Measurements from ENCODE around the gene SEMA7A. TPM values are rescaled to one million over a fixed set of nuclear protein-coding genes. Genes with fewer than 3 reads are reported as not detected.

The SEMA7A gene
- total RNA-seq, 1 experiment from 2014 or later = 212 TPM

DNA sequence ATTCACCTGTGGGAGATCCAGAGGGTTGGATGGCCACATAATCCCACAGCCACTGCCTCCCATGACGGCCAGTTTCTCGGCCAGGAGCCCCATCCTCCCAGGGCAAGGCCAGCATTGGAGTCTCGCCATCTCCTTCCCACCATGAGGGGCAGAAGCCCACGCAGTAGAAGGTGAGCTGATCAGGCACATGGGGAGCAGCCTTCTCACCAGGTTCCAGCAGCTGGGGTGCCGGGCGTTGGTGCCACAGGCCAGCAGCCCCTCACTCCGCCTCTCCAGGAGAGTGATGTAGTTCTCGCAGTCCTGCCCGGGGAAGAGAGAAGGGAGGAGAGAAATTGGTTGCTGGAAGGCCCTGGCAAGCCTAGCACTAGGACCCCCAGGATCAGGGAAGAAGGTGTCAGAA is 16.1 kb downstream of the SEMA7A start:
- no peak for DNase-seq (ENCODE audit: low read depth)

DNA sequence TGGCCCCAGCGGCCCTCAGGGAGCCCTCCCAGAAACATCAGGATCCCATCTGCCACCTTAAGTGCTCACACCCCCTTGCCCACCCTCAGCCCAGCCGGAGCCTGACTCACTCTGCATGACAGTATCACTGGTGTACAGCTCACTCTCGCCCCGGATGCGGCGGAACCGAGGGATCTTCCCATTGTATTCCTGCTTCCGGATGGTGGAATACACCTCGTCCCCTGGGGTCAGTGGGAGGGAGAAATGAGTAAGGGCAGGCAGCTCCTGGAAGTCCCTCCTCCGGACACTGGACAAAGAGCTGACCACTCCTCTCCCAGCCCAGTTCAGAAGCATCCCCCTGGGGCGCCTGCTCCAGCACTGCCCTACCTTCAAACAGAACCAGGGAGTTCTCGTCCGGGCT is 16.5 kb downstream of the SEMA7A start:
- DNase-seq (ENCODE audit: low read depth) = peak; percentile 87

DNA sequence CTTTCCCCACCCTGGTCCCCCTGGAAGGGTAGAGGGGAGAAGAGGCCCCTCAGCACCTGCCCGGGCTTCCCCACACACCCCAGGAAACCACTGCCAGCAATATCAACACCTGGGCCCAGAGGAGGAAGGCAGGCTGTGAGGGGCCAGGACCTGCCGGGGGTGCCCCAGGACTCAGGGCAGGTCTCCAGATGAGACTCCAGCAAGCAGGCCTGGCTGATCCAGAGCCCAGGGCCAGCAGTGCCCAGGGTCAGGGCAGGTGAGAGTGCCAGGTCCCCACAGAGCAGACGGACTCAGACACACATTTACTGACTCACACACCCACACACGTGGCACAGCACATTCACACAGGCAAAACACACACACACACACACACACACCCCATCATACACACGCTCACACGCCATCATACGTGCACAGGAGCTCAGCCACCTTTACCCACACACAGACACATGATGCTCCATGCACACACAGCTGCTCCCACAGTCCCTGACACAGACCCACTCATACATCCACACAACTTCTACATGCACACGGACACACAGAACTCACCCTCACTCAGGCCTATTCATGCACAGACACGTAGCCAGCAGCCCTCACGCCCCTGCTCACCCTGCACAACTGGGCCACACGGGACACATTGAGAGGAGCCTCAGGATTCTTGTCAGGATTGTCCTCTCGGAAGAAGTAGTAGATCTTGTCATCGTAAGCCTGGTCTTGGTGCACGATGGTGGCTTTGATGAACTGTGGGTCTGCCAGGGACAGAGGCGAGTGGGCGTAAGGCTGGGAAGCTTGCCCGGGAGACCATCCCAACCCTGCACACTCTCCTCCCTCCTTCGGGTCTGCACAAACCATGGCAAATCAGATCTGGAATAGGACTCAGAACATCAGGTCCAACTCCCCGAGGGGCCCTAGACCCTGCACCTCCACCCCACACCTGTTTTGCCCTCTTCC is 17.5 kb downstream of the SEMA7A start:
- DNase-seq (ENCODE audit: low read depth) = no peak

DNA sequence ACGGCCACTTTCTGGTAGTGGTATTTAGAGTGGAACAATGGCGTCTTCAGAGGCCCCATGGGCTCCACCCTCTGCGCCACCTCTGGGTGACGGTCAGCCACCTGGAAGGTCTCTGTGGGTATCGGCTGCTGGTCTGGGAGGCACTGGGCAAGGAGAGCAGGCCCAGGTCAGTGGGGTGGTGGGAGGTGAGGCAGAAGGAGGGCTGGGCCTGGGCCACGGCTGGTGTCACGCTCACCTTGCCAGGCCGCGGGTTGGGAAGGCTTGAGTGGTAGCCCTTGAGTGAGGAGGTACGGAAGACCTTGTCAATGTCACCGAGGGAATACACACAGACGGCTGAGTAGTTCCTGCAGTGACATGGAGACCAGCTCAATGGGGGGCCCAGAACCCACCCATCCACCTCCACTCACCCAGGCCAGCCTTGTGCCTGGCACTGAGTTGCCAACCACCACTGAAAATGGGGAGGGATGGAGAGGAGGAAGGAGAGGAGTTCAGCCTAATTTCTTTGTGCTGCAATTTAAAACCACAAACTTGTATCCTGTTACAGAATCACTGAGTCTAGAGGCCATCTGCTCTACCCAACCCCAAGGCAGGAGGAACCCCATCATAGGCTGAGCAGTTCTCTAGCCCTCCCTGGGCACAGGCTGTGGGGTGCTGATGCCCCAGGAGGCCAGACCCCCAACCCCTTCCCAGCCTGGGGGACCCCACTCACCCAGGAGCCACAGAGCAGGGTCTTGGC is 19.0 kb downstream of the SEMA7A start:
- DNase-seq (ENCODE audit: low read depth) = no peak

DNA sequence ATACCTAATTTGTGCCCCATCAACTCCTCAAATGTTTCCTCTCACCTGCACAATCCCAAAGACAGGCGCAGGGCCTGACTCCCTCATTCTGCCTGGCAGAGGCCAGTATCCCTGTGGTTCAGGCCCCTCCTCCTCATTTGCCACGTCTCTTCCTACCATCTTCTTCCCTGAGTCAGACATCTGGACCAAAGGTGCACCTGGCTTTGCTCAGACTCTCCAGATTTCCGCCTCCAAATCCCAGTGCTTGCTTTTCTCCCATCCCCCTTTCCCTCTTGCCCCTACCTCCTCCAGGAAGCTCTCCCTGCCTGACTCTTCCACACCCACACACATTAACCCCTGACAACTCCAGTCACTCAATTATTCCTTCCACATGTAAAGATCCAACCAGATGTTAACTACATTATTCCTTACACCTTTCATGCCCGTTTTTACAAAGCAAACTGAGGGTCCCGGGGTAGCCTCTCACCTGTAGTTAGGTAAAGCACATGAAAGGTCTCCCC is 19.6 kb downstream of the SEMA7A start:
- no peak for DNase-seq (ENCODE audit: low read depth)

DNA sequence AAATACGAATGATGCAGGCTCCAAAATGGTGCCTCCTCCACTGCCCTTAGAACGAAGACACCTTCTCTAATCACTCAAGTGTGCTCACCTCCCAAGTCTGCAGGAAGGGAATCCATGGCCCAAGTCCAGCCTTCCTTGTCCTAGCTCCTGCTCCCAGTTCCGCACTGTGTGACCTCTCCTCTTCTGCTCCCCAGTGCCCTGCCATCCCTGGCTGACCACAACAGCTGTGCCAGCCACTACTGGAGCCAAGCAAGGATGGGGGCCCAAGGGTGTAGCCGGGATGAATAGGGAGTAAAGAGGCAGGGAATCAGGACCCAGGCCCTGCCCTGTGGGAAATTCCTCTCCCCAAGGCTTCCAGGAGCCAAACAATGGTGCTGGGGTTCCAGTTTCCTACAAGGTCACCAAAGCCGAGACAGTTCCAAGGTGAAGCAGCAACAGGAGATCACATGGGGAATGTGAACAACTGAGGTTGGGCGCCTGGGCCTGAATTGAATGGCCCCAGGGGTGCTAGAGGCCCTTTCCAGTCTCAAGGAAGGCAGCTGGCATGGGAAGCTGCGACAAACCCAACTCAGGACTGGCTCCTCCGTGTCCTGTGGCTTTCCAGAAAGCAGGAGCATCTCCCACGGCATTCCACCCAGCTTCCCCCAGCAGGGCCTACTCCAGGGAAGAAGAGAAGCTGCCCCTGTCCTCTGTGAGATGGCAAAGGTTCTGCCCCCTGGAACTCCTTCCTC is 20.2 kb downstream of the SEMA7A start:
- DNase-seq (ENCODE audit: low read depth) = no peak

DNA sequence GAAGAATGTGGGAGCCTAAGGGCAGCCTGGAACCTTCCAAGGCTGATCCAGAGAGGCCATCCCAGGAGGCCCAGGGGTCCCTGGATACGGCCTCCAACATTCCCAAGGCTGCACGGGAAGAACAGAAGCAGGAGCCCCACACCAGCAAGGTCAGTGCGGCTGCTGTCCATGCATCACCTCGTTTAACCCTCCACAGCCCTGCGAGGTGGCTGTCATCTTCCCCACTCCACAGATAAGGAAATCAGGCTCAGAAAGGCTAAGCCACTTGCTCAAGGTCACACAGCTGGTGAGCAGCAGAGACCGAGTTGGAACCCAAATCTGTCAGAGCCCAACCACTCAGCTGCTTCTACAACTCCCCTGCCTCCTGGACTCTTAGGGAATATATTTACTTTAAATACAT is 21.6 kb downstream of the SEMA7A start:
- DNase-seq (ENCODE audit: low read depth) = no peak

DNA sequence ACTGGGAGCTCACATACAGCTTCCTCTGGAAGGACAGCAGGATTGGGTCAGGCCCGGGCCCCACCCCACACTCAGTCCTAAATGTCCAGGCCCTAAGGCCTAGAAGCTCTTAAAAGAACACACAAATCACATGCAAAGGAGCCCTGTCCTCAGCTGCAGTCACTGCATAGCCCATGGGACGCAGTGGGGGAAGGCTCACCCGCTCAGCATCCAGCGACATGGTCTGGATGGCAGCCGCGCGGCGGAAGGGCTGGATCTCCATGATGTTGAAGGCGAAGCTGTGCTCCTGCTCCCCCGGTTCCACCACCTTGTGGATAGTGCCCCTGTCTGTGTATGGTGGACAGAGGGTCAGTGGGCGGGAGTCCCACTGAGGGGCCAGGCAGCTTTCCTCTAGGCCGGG is 22.1 kb downstream of the SEMA7A start:
- no peak for DNase-seq (ENCODE audit: low read depth)

DNA sequence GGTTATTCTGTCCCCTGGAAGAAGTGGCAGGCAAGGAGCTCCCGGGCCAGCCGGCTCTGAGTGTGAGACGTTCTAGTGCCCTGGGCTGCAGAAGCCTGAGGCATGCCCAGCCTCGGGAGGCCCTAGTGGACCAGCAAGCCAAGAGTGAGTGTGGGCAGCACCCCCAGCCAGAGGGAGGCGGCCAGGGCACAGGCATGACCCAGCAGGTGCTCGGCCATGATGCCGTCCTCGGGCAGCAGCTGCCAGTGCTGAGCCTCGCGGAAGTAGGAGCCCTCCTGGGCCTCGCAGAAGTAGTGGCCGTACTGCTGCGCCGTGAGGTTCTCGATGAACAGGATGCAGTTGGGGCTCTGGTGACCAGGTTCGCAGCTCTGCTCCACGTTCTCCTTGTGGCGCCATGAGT is 23.3 kb downstream of the SEMA7A start:
- no peak for DNase-seq (ENCODE audit: low read depth)

DNA sequence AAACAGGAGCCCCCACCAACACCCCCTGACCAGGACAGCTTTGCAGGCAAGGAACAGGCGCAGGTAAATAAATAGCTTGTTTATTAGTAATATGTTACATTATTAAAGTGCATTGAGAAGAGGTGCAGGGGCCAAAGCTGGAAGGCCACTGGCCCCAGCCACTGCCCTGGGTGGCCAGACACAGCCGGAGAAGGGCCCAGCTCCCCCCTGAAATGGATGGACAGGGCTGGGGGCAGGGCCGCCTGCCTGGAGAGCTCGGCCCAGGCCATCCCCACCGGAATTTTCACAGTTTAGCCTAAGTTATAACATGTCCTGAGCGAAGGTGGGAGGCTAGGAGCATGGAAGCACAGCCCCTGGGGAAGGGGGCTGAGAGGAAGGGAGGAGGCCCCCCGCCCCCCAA is 24.5 kb downstream of the SEMA7A start:
- no peak for DNase-seq (ENCODE audit: low read depth)

DNA sequence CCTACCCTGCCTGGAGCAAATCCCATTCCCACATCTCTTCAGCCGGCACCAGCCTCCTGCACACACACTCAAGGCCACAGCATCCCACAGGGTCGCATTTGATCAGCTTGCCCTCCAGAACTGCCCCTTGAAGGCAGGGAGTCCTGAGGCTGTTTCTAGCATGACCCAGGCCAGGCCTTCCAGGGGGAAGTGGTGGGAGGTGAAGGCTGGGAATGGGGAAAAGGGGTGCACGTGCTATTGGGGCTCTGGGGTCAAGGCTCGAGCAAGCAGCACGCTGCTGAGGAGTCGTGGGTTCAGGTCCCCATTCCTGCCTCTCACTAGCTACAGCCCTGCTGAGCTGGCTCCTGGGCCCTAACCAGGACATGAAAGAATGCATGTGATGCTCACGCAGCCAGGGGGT is 24.9 kb downstream of the SEMA7A start:
- no peak for DNase-seq (ENCODE audit: low read depth)

DNA sequence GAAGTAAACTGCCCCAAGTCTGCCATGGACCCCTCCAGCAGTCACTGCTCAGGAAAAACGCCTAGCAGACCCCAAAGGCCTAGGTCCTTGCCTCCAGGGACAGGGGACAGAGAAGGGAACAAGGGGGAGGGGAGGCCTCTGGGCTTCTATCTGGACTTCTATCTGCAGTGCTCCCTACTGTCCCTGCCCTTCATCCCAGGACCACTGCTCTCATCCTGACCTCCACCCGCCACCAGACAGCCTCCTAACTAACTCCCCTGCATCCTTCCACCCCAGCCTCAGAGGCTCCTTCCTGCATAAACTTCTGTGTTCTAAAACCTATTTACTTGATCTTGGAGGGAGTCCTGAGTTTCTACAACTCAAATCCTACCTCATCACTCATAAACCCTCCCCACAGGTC is 25.4 kb downstream of the SEMA7A start:
- DNase-seq (ENCODE audit: low read depth) = no peak

DNA sequence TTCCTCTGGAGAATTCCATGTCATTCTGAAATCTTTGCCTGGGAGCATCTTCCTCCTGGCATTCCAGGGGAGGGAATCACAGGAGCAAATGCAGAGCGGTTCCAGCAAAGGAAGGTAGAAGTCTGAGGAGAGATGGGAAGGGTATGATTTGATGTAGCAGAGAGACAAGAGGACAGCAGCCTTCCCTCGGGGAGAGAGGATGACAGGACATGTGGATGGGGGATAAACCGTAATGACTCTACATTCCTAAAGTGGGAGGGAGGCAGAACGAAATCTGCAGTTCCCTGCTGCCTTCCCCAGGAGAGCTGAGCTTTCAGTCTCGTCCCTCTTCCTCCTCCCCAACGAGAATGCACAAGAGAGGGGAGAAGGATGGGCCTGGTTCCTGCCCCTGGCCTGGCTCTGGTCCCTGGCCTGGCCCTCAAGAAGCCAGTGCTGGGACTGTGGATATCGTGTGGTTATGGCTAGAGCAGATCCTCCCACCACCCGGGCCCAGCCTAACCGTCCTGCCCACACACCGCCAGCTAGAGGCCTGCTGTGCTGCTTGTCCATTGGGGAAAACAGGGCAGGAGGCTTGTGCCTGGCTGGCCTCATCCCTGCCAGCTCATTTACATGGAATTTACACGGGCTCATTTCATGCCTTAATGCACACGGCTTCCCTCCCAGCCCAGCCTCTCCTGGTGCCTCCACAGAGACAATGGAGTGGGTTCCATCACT is 26.6 kb downstream of the SEMA7A start:
- DNase-seq (ENCODE audit: low read depth) = peak; percentile 97

DNA sequence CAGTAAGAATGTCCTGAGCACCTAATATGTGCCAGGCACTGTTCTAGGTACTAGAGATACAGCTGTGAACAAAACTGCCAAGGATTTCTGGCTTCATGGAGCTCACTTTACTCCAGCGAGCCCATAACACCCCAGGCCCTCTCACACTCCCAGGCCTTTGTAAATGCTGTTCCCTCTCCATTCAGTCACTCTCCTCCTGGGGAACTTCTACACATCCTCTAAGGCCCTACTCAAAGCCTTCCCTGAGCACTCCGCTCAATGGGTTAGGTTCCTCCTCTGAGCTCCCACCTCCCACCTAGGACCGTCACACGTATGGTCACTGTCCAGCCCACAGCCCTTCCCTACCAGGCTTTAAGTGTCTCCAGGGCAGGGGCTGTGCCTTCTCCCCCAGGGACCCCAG is 27.2 kb downstream of the SEMA7A start:
- DNase-seq (ENCODE audit: low read depth) = no peak

DNA sequence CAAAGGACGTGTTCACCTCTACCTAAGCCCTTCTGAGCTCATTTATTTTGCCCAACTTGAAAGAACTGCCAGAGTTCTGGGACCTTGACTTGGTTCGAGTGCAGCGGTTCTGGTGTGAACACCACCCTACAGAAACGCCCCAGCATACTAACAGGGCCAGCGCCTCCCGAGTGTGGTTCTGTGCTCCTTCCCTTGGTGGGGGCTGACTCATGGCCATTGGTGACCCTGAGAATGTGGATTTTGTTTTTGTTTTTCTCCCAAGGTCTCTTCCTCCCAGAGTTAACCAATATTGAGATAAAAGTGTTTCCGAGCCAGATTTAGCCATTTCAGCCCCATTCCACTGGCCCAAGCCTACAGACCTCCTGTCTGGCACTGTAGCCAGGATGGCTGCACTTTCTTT is 27.9 kb downstream of the SEMA7A start:
- DNase-seq (ENCODE audit: low read depth) = no peak

DNA sequence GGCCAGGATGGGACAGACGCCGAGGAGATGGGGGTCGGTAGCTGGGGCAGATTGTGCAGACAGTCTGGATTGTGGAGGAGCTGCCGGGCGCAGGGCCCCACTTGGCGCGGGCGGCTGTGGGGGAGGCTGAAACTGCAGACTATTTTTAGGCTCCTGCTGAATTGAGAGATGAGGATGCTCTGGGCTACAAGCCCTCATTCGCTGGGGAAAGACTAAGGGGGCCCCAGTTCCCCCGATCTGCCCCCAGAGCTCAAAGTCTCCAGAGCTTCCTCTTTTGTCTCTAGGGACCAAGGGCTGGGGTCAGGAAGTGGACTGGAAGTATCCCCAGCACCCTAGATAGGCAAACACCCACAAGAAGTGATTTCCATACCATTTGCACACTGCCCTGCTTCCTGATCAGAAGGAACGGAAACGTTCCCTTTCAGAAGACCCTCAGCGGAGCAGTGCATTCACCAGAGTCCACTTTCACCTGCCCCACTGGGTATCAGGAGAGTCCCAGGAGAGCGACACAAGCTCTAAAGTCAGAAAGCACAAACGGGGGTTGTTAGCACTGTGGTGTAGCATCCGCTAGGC is 29.7 kb downstream of the SEMA7A start:
- DNase-seq (ENCODE audit: low read depth) = no peak

DNA sequence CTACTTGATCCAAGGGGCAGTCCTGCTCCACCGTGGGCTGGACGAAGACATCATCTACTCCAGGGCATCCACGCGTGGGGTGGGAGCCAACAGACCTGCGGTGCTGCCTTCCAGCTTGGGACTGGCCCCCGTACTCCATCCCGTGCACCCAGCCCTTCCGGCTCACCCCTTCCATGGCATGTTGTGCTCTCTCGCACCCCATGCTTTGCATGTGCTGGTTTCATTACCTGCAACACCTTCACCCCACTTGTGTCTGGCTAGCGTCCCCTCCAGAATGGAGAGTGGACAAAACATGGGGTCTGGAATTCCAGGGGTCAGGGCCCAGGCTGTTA is 30.2 kb downstream of the SEMA7A start:
- DNase-seq (ENCODE audit: low read depth) = no peak

DNA sequence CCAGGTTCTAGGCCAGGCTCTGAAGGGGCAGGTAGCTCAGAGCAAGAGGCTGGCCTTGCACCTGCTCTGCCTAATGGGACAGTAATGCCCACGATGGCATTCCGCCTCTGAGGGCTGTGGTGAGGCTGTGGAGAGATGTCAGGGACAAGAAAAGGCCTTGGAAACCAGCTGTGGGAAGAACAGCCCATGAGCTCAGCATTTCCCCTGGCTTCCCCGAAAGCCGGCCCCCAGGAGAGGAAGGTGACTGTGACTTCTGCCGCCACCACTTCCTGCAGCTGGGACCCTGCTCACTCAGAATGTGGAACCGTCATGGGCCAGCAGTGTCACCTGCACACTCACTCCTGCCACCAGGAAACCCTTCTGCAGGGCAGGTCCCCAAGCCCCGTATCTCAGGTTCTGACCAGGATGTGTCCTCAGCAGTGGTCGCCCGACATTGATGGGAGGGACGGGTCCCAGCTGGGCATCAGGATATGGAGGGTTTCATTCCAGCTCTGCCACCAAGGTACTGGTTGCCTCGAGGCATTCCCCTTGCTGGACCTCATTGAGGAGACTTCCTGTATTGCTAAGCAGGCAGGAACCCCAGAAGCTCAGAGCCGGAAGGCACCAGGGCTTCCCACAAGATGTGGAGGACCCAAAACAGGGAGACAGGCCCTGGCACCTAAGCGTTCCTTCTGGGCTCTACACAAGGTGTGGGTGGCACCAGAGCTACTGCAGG is 30.7 kb downstream of the SEMA7A start:
- no peak for DNase-seq (ENCODE audit: low read depth)

DNA sequence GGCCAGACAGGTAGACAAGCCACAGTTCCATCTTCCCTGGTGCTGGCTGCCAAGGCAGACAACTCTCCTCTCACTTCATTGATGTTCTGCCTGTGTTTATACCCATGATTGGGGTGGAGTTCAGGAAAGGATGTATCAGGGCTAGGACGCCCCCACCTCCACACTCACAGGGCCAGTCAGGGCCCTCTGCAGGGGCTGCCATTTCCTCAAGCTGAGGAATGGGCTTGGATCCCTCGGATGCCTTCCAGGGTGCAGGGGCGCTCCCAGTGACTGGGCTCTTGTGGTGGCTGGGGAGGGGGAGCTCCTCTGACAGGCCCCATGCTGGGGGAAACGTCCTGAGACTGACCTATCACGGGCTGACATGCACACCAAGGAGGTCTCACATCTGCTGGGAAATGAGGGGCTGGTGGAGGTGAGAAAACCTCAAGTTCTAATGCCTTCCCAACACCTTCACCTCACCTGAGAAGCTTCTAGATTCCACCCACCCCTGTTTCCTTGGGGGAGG is 31.4 kb downstream of the SEMA7A start:
- DNase-seq (ENCODE audit: low read depth) = no peak
